ENCODE measurements around the gene GMPS. TPM values are rescaled to one million over a fixed set of nuclear protein-coding genes. Genes with fewer than 3 reads are reported as not detected.

The GMPS gene
- total and polyA plus RNA-seq, 2 donors (not counting 3 experiments of a cell fraction or from before 2014, with no cell fraction given) = 18.7 to 67.5 TPM

- no peak for DNase-seq (ENCODE audit: low read depth, low spot score)
- dilution Hi-C loops (cut with MboI; ENCODE audit: extremely low pct_ligation_motif_present, low sequenced_read_pairs) = no loop called here
- POLR2A ChIA-PET = no interaction called here
These were observed 24.3 kb upstream of the GMPS start for GRCh38 chr3:155846119-155846518.

GRCh38 chr3:155847993-155848392, 22.5 kb upstream of the GMPS start:
- no peak for FAIRE-seq
- Histone ChIP-seq H4K20me1 (replicated peaks; ENCODE audit: control insufficient read depth, extremely low read depth, insufficient read depth, low read length) (no peaks in the 10 kb centered on the region), H3K9me3 (replicated peaks; ENCODE audit: control insufficient read depth, insufficient read depth, low read length) (no peaks in the 10 kb centered on the region), H3K79me2 (ENCODE audit: control insufficient read depth, insufficient read depth, low read length) (peaks cover 75% of the 10 kb centered on the region), H3K36me3 (ENCODE audit: control insufficient read depth in 2 of 2, extremely low read depth in 1 of 2, insufficient read depth in 2 of 2, low read length in 2 of 2) (no peaks in the 10 kb centered on the region), H3K4me3 (replicated peaks in 1 of 3; ENCODE audit: insufficient read depth in 1 of 3, low read depth in 1 of 3, low read length in 3 of 3) (no peak overlapping the region), H3K4me1 (ENCODE audit: control insufficient read depth, extremely low read depth, insufficient read depth, low read length) (peaks cover 7% of the 10 kb centered on the region), H3K9ac (replicated peaks; ENCODE audit: extremely low read depth, insufficient read depth, low read length) (no peak overlapping the region), H3K27ac (ENCODE audit: insufficient read depth, low read depth, low read length) (no peak overlapping the region), H3K4me2 (ENCODE audit: insufficient read depth, low read length) (no peak overlapping the region), H3K9me1 (replicated peaks; ENCODE audit: control insufficient read depth, extremely low read depth, insufficient read depth, low read length) (no peaks in the 10 kb centered on the region), H2AFZ (ENCODE audit: low read depth, low read length) (no peak overlapping the region), H3K27me3 (ENCODE audit: control insufficient read depth in 2 of 2, insufficient read depth in 2 of 2, low read length in 2 of 2) (no peaks in the 10 kb centered on the region)
- no peak for DNase-seq (ENCODE audit: low read depth, low spot score)
- POLR2A ChIA-PET = no interaction called here
- dilution Hi-C loops (cut with MboI; ENCODE audit: extremely low pct_ligation_motif_present, low sequenced_read_pairs) = no loop called here
- CTCF ChIA-PET = no interaction called here
- TF ChIP-seq JUN (IDR thresholded peaks at IDR 0.05; ENCODE audit: borderline replicate concordance, insufficient read depth, insufficient read length, low read depth) (no peak), FOS (IDR thresholded peaks at IDR 0.05; ENCODE audit: borderline replicate concordance, insufficient read depth, low read length) (no peak), POLR2AphosphoS5 (IDR thresholded peaks at IDR 0.05; ENCODE audit: insufficient read depth, low read depth, low read length) (no peak), MAX (IDR thresholded peaks at IDR 0.05; ENCODE audit: insufficient read depth, insufficient read length) (no peak), GATA2 (IDR thresholded peaks at IDR 0.05; ENCODE audit: insufficient read depth, insufficient read length, low read depth, low read length) (no peak), MYC (IDR thresholded peaks at IDR 0.05; ENCODE audit: low read depth, low read length) (no peak), POLR2A (IDR thresholded peaks at IDR 0.05; ENCODE audit: low read depth, low read length) (no peak), EZH2 (IDR thresholded peaks at IDR 0.05; ENCODE audit: borderline replicate concordance, low read depth, low read length, severe bottlenecking) (no peak)
- TF ChIP-seq, protein P1, sequence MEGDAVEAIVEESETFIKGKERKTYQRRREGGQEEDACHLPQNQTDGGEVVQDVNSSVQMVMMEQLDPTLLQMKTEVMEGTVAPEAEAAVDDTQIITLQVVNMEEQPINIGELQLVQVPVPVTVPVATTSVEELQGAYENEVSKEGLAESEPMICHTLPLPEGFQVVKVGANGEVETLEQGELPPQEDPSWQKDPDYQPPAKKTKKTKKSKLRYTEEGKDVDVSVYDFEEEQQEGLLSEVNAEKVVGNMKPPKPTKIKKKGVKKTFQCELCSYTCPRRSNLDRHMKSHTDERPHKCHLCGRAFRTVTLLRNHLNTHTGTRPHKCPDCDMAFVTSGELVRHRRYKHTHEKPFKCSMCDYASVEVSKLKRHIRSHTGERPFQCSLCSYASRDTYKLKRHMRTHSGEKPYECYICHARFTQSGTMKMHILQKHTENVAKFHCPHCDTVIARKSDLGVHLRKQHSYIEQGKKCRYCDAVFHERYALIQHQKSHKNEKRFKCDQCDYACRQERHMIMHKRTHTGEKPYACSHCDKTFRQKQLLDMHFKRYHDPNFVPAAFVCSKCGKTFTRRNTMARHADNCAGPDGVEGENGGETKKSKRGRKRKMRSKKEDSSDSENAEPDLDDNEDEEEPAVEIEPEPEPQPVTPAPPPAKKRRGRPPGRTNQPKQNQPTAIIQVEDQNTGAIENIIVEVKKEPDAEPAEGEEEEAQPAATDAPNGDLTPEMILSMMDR (IDR thresholded peaks at IDR 0.05; ENCODE audit: extremely low read depth in 1 of 2, insufficient read depth in 1 of 2, low read depth in 1 of 2, low read length in 2 of 2) = no peak
- intact Hi-C loops (cut with micrococcal nuclease) = no loop called here
- no TSS peak for BruUV-seq (replicated peaks)

More at GRCh38 chr3:155846119-155846518, 24.3 kb upstream of the GMPS start:
- no TSS peak for BruUV-seq (replicated peaks)
- Histone ChIP-seq H3K9me1 (replicated peaks; ENCODE audit: control insufficient read depth, extremely low read depth, insufficient read depth, low read length) (no peaks in the 10 kb centered on the region), H3K27me3 (ENCODE audit: control insufficient read depth in 2 of 2, insufficient read depth in 2 of 2, low read length in 2 of 2) (no peaks in the 10 kb centered on the region), H3K9ac (replicated peaks; ENCODE audit: extremely low read depth, insufficient read depth, low read length) (no peak overlapping the region), H3K27ac (ENCODE audit: insufficient read depth, low read depth, low read length) (no peak overlapping the region), H3K9me3 (replicated peaks; ENCODE audit: control insufficient read depth, insufficient read depth, low read length) (no peaks in the 10 kb centered on the region), H4K20me1 (replicated peaks; ENCODE audit: control insufficient read depth, extremely low read depth, insufficient read depth, low read length) (no peaks in the 10 kb centered on the region), H3K4me3 (replicated peaks in 1 of 3; ENCODE audit: insufficient read depth in 1 of 3, low read depth in 1 of 3, low read length in 3 of 3) (no peak overlapping the region), H3K4me1 (ENCODE audit: control insufficient read depth, extremely low read depth, insufficient read depth, low read length) (no peaks in the 10 kb centered on the region), H2AFZ (ENCODE audit: low read depth, low read length) (no peak overlapping the region), H3K36me3 (ENCODE audit: control insufficient read depth in 2 of 2, extremely low read depth in 1 of 2, insufficient read depth in 2 of 2, low read length in 2 of 2) (no peaks in the 10 kb centered on the region), H3K4me2 (ENCODE audit: insufficient read depth, low read length) (no peak overlapping the region), H3K79me2 (ENCODE audit: control insufficient read depth, insufficient read depth, low read length) (peaks cover 60% of the 10 kb centered on the region)
- intact Hi-C loops (cut with micrococcal nuclease) = no loop called here
- TF ChIP-seq, protein P1 (IDR thresholded peaks at IDR 0.05; ENCODE audit: extremely low read depth in 1 of 2, insufficient read depth in 1 of 2, low read depth in 1 of 2, low read length in 2 of 2) = no peak
- CTCF ChIA-PET = interaction anchor here (1.7 kb wide), 1 partner anchor 40 kb away, joined by 11 read pairs; the partner anchor contains the start of gene C3orf33
- no peak for FAIRE-seq
